Coronary artery (tissue), 2 donors: ENCODE measurements around the gene ZFYVE1.
"Not testable (repeated sequence)": the region's sequence is repeated elsewhere in the genome, so short reads cannot be mapped to it uniquely, and the experiment has no call there.

Source experiments
- DNase-seq: peaks from one replicate; pipeline ENCODE4 v3.0.0-alpha.2; 2017; ENCODE audit warnings: low spot score
- H3K27ac ChIP-seq, 2 donors: fragments of 200-600 bp; sonication (generic); one replicate each; pipeline ENCODE4 v1.5.1; 2016 to 2019
- H3K4me3 ChIP-seq: fragments of 200-600 bp; sonication (generic); 2 replicates; pipeline ENCODE4 v1.5.1; 2016; ENCODE audit warnings: mild to moderate bottlenecking, moderate library complexity
- CTCF ChIP-seq: fragments of 200-600 bp; sonication (generic); IDR thresholded peaks from one replicate; pipeline ENCODE4 v1.5.1; 2019; ENCODE audit warnings: antibody characterized with exemption

Gene ZFYVE1

GRCh38 chr14:72957213-72957612, 69.7 kb downstream of the ZFYVE1 start:
- no peak for DNase-seq
- Histone ChIP-seq H3K4me3 (no peak overlapping the region), H3K27ac (no peak overlapping the region)
- no peak for TF ChIP-seq CTCF

- H3K4me3 ChIP-seq, DNase-seq, H3K27ac ChIP-seq: not testable (repeated sequence)
These were observed 70.2 kb downstream of the ZFYVE1 start for GRCh38 chr14:72956741-72957140.

DNA sequence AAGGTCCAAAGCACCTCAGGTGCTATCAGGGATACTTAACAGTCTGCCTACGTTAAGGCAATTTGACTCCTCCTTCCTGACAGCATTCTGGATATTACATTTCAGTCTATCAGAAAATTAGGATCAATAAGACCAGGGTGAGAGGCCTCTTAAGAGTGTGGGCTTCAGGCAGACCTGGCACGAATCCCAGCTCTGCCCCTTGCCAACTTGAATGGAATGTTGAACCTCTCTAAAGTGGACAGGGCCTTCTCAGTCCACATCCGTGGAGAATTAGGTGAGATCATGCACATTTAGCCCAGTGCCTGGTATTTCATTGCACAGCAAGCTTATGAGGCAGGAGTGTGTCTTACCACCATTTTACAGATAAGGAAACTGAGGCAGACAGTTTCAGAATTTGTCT, 74.7 kb downstream of the ZFYVE1 start:
- Histone ChIP-seq H3K4me3 (no peak overlapping the region), H3K27ac (no peak overlapping the region)
- no peak for DNase-seq
- TF ChIP-seq CTCF, result no peak

GRCh38 chr14:72948481-72949138, 78.3 kb downstream of the ZFYVE1 start:
- TF ChIP-seq CTCF, result peak; percentile 56
- H3K4me3 ChIP-seq, result no peak overlapping the region
- no peak for DNase-seq
- no peak overlapping the region for H3K27ac ChIP-seq

DNA sequence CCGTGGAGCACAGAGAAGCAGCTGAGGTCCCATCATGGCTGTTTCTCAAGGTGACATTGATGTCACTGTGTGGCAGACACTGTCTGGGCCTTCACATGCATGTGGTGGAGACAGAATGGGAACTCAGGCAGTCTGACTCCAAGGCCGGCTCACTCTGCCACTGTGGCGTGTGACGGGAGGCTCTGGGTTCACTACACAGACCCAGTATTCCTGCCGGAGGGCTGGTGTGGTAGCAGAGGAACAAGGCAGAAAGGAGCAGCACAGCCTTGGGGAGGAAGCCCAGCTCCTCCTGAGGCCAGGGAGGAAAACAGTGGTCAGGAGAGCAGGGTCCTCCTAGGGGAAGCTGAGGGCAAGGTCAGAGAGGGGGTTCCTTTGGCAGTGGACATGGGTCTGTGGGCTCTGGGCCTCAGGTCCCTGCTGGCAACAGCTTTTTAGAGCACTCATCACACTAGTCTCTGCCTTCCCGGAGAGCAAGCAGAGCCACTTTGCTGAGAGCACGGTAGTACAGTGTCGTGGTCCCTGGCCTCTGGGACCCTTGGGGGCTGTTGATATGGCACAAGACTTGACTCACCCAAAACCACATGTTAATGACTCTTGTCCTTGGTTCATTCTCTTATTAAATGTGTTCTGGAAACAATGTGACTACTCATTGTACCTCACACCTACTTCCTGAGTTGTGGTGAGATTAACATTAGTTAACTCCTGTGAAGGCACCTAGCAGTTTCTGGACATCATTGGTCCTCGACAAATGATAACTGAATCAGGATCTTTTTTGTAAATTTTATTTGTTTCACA, 79.3 kb downstream of the ZFYVE1 start:
- H3K4me3 ChIP-seq, result no peak overlapping the region
- DNase-seq, result no peak
- no peak for TF ChIP-seq CTCF
- H3K27ac ChIP-seq, result no peak overlapping the region

- no peak for TF ChIP-seq CTCF
- no peak overlapping the region for H3K27ac ChIP-seq
- H3K4me3 ChIP-seq, result no peak overlapping the region
- DNase-seq, result no peak
These were observed 80.4 kb downstream of the ZFYVE1 start for GRCh38 chr14:72946491-72946890.

- Histone ChIP-seq H3K27ac (no peak overlapping the region), H3K4me3 (no peak overlapping the region)
- DNase-seq, result no peak
- TF ChIP-seq CTCF, result no peak
These were observed 81.4 kb downstream of the ZFYVE1 start for GRCh38 chr14:72945356-72946027.
